Upper lobe of left lung (tissue), 4 donors: Measurements from ENCODE around the gene GPER1.

ENCODE experiments used
- CTCF ChIP-seq, 6 experiments: fragments of 450-650 bp in 4 of 6; fragments of 200-600 bp in 2 of 6; sonication (generic) in 2 of 6; IDR thresholded peaks; one replicate each; pipeline ENCODE4 v1.5.1; 2016 to 2019; ENCODE audit warnings: antibody characterized with exemption in 6 of 6
- EP300 ChIP-seq, 4 donors: sonication (generic); formaldehyde crosslinking; IDR thresholded peaks; one replicate each; pipeline ENCODE4 v1.5.1; 2017; ENCODE audit warnings: antibody characterized with exemption in 4 of 4, control low read depth in 2 of 4
- POLR2A ChIP-seq, 4 donors: fragments of 450-650 bp; IDR thresholded peaks; one replicate each; pipeline ENCODE4 v1.5.1; 2016 to 2017; ENCODE audit warnings: antibody characterized with exemption in 4 of 4, mild to moderate bottlenecking in 2 of 4
- POLR2AphosphoS5 ChIP-seq, 2 donors: sonication (generic); formaldehyde crosslinking; IDR thresholded peaks; one replicate each; pipeline ENCODE4 v1.5.1; 2017; ENCODE audit warnings: antibody characterized with exemption in 2 of 2

- TF ChIP-seq POLR2A (IDR thresholded peaks at IDR 0.05) (no peak), CTCF (IDR thresholded peaks at IDR 0.05) (no peak), POLR2AphosphoS5 (IDR thresholded peaks at IDR 0.05) (no peak), EP300 (IDR thresholded peaks at IDR 0.05) (no peak)
Measured at GRCh38 chr7:1104516-1105179, 16.7 kb downstream of the GPER1 start.
